KMS-11 (cell line): Measurements from ENCODE around the gene GPR15.

Experiments used
- H2AFZ ChIP-seq: fragments of 200-600 bp; sonication (generic); 2 replicates; pipeline ENCODE4 v1.6.1; 2016; ENCODE audit warnings: antibody characterized with exemption, mixed run types, low read depth
- H3K27ac ChIP-seq: fragments of 200-600 bp; sonication (generic); 2 replicates; pipeline ENCODE4 v1.6.1; 2016; ENCODE audit warnings: mild to moderate bottlenecking, mixed run types
- H3K27me3 ChIP-seq: fragments of 200-600 bp; sonication (generic); 2 replicates; pipeline ENCODE4 v1.6.1; 2017; ENCODE audit warnings: mild to moderate bottlenecking, low read depth, mixed run types, moderate library complexity; ENCODE audit not compliant: insufficient read depth
- H3K36me3 ChIP-seq: fragments of 200-600 bp; sonication (generic); 2 replicates; pipeline ENCODE4 v1.6.1; 2017; ENCODE audit warnings: mild to moderate bottlenecking, mixed run types; ENCODE audit not compliant: insufficient read depth
- H3K4me1 ChIP-seq: fragments of 200-600 bp; sonication (generic); 2 replicates; pipeline ENCODE4 v1.6.1; 2016; ENCODE audit warnings: mild to moderate bottlenecking, low read depth, mixed run types; ENCODE audit not compliant: poor library complexity, severe bottlenecking
- H3K4me2 ChIP-seq: fragments of 200-600 bp; sonication (generic); 2 replicates; pipeline ENCODE4 v1.7.0; 2016; ENCODE audit warnings: mild to moderate bottlenecking, mixed run types
- H3K4me3 ChIP-seq: fragments of 200-600 bp; sonication (generic); IDR thresholded peaks from 2 replicates; pipeline ENCODE4 v1.6.1; 2017; ENCODE audit warnings: low read depth, low read length, mixed read lengths; ENCODE audit not compliant: insufficient read depth
- H3K79me2 ChIP-seq: fragments of 200-600 bp; sonication (generic); 2 replicates; pipeline ENCODE4 v1.6.1; 2016; ENCODE audit warnings: low read depth, mixed run types; ENCODE audit not compliant: insufficient read depth
- H3K9ac ChIP-seq: fragments of 200-600 bp; sonication (generic); 2 replicates; pipeline ENCODE4 v1.6.1; 2016; ENCODE audit warnings: mild to moderate bottlenecking, mixed run types
- H4K20me1 ChIP-seq: fragments of 200-600 bp; sonication (generic); 2 replicates; pipeline ENCODE4 v1.6.1; 2016; ENCODE audit warnings: mild to moderate bottlenecking, mixed run types; ENCODE audit not compliant: insufficient read depth
- TF ChIP-seq, protein P1 (sequence below): fragments of 200-600 bp; sonication (generic); conservative IDR thresholded peaks from 2 replicates; pipeline ENCODE4 v1.6.1; 2017; ENCODE audit warnings: low read depth, mild to moderate bottlenecking, antibody characterized with exemption, low read length, moderate library complexity, mixed read lengths

The GPR15 gene

DNA sequence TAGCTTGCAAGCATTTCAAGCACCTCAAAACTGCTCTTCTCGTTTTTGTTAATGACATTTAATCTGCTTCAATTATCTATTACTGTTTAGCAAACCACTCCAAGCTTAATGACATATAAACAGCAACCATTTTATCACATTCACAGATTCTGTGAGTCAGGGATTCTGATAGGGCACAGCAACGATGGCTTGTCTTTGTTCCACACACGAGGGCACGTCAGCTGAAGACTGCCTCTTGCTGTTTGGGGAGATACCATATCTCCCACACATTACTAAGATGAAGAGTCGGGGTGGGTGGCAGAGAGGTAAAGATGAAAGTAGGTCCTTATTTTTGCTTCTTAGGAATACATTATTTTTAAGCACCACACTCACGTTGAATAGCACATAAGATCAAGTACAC, 42.4 kb downstream of the GPR15 start:
- TF ChIP-seq, protein P1, sequence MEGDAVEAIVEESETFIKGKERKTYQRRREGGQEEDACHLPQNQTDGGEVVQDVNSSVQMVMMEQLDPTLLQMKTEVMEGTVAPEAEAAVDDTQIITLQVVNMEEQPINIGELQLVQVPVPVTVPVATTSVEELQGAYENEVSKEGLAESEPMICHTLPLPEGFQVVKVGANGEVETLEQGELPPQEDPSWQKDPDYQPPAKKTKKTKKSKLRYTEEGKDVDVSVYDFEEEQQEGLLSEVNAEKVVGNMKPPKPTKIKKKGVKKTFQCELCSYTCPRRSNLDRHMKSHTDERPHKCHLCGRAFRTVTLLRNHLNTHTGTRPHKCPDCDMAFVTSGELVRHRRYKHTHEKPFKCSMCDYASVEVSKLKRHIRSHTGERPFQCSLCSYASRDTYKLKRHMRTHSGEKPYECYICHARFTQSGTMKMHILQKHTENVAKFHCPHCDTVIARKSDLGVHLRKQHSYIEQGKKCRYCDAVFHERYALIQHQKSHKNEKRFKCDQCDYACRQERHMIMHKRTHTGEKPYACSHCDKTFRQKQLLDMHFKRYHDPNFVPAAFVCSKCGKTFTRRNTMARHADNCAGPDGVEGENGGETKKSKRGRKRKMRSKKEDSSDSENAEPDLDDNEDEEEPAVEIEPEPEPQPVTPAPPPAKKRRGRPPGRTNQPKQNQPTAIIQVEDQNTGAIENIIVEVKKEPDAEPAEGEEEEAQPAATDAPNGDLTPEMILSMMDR = no peak
- no peak overlapping the region for H3K9ac ChIP-seq
- peaks cover 31% of the 10 kb centered on the region for H3K4me1 ChIP-seq
- no peaks in the 10 kb centered on the region for H3K27me3 ChIP-seq
- no peak overlapping the region for H3K27ac ChIP-seq
- H3K4me3 ChIP-seq = no peak overlapping the region
- H3K4me2 ChIP-seq = 0 out of 2 replicates have a peak overlapping the region, but pooled peaks have one; percentile 19
- H2AFZ ChIP-seq = no peak overlapping the region
- no peaks in the 10 kb centered on the region for H4K20me1 ChIP-seq
- no peaks in the 10 kb centered on the region for H3K36me3 ChIP-seq
- H3K79me2 ChIP-seq = no peaks in the 10 kb centered on the region

DNA sequence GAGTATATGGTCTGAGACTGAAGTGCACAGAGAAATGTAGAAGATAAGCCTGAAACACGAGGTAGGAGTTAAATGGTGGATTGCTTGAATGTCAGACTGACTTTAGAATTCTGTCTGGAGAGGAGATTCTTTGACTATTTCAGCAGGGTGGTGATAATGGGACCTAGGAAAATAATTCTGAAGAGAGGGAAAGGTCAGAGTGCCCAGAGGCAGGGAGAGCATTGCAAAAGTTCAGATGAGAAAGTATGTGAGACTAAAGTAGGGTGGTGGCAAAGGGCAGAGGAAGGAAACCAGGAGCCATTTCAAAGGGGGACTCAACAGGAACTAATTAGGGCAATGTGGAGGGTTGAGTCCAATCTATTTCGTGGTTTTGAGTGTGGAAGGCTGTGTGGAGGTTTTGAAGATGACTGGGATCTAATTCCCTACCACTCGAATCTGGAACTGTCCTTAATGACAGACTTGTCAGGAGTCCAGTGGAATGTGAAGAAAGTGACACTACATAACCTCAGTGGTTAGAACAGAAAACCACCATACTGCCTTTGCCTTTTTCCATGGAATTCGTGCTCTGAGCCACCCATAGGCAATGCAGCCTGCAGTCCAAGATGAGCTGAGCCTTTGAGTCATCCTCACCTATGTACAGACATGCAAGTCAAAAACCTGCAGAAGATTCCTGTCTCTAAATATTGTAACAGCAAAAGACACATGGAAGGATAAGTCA, 45.6 kb downstream of the GPR15 start:
- Histone ChIP-seq H4K20me1 (no peaks in the 10 kb centered on the region), H3K36me3 (no peaks in the 10 kb centered on the region), H3K4me3 (no peak overlapping the region), H3K4me1 (peaks cover 20% of the 10 kb centered on the region), H2AFZ (no peak overlapping the region), H3K4me2 (no peak overlapping the region), H3K27me3 (no peaks in the 10 kb centered on the region), H3K9ac (no peak overlapping the region), H3K79me2 (no peaks in the 10 kb centered on the region), H3K27ac (no peak overlapping the region)
- TF ChIP-seq, protein P1 = no peak

DNA sequence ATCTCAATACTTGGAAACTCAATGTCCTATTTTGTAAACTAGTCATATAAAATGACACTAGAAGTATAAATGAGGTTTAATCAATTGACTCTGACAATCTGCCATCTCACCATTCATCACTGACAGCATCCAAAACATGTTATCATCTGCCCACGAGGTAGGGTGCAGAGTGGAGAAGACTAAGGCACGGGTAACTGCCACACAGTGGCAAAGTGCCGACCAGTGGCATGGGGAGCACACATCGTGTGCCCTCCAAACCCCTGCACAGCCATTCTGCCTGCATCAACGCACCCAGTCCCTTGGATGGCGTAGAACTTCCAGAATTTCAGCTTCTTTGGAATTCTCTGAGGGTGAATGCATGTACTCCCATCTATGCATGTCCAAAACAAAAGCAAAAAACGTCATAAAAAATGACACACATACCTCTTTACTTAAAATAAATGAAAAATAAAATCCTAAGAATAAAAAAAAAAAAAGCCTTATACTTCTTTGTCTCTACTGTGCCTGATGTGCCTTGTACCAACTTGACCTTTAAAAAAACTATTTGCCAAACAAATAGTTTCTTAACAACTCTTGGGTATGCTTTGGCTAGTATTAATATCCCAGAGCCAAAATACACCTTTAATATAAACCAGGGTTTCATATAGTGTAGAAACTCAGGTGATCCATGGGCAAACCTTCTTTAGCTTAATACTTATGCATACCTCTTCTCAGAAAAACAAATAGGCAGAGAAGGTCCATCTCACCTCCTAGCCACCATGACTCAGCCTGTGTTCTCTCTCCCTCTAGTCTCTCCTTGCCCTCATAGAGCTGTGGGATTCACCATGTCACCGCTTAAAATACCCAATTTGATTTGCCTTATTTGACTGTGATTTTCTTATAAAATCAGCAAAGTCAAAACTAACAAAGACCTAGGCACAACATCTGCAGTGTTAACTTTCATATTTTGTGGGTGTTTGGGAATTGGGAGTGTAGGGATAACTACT, 48.9 kb downstream of the GPR15 start:
- H3K4me1 ChIP-seq = no peaks in the 10 kb centered on the region
- H3K27ac ChIP-seq = no peak overlapping the region
- no peak overlapping the region for H3K9ac ChIP-seq
- no peaks in the 10 kb centered on the region for H4K20me1 ChIP-seq
- no peak overlapping the region for H3K4me3 ChIP-seq
- no peaks in the 10 kb centered on the region for H3K79me2 ChIP-seq
- no peak overlapping the region for H2AFZ ChIP-seq
- no peak overlapping the region for H3K4me2 ChIP-seq
- no peaks in the 10 kb centered on the region for H3K27me3 ChIP-seq
- TF ChIP-seq, protein P1 = no peak
- H3K36me3 ChIP-seq = no peaks in the 10 kb centered on the region; the same call in 1 of the 2 replicates

DNA sequence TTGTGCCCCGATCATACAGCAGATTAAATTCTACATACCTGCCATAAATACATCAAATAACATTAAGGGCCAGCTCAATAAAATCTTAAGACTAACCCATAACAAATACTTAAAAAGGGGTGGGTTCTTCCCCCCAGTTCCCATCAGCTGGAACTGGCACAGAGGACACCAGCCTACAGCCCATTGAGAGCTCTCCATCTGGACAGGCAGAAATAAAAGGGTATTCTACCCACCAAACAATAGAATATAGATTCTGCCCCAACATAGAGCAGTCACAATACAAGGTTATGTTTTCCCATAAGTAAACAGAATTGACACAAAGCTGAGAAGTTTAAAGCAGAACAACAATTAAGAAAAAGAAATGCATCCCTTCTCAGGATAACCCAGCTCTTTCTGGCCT, 49.7 kb downstream of the GPR15 start:
- no peaks in the 10 kb centered on the region for H4K20me1 ChIP-seq
- H3K4me2 ChIP-seq = no peak overlapping the region
- TF ChIP-seq, protein P1 = no peak
- H2AFZ ChIP-seq = no peak overlapping the region
- H3K4me3 ChIP-seq = no peak overlapping the region
- no peaks in the 10 kb centered on the region for H3K79me2 ChIP-seq
- no peaks in the 10 kb centered on the region for H3K27me3 ChIP-seq
- H3K4me1 ChIP-seq = no peaks in the 10 kb centered on the region
- no peaks in the 10 kb centered on the region; the same call in 1 of the 2 replicates for H3K36me3 ChIP-seq
- no peak overlapping the region for H3K9ac ChIP-seq
- H3K27ac ChIP-seq = no peak overlapping the region
